ENCODE data around the gene MYO5B. TPM values are rescaled to one million over a fixed set of nuclear protein-coding genes. Genes with fewer than 3 reads are reported as not detected.
"Not testable (repeated sequence)": the region's sequence is repeated elsewhere in the genome, so short reads cannot be mapped to it uniquely, and the experiment has no call there.

Gene MYO5B
- total RNA-seq, 6 experiments from 2014 or later: 0.17 to 0.28 TPM; not detected in 4

DNA sequence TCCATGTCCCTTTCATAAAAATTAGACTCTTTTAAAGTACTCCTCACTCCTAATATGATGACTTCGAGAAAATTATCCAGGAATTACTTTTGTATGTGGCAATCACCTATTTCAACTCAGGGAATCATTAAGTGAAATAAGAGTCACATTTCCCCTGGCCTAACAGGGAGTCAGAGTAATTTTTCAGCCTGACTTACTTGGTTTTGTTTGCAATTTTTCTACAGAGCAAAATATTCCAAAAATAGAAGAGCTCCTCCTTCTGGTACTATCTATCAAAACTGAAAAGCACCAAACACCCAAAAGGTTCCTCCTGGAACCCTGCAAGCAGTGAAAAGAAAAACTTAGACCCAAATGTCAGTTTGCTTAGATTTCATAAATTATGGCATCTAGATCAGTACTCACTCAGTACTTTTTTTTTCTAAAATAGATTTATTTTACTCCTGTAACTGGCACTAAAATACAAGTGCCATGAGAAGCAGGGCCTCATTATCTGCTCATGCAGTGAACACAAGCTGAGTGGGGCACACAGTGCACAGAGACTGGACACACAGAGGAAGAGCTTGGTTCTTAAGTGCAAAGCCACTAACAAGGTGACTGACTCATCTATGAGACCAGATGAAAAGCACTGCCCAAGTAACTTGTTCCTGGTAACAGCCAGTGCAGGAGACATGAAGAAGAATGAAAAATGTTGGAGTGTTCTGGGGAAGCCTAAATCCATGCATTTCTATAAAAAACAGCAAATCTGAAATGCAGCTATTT is 410.3 kb downstream of the MYO5B start:
- Mint-ChIP-seq H3K36me3 (ENCODE audit: low read depth) (no peaks in the 10 kb centered on the region), H3K4me3 (no peak overlapping the region), H3K9me3 (no peaks in the 10 kb centered on the region), H3K4me1 (ENCODE audit: low read depth) (peaks cover 12% of the 10 kb centered on the region), H3K27me3 (ENCODE audit: insufficient read depth) (peaks cover under 1% of the 10 kb centered on the region), H3K27ac (no peak overlapping the region)
- DNase-seq: no peak
- TF ChIP-seq, protein P1, sequence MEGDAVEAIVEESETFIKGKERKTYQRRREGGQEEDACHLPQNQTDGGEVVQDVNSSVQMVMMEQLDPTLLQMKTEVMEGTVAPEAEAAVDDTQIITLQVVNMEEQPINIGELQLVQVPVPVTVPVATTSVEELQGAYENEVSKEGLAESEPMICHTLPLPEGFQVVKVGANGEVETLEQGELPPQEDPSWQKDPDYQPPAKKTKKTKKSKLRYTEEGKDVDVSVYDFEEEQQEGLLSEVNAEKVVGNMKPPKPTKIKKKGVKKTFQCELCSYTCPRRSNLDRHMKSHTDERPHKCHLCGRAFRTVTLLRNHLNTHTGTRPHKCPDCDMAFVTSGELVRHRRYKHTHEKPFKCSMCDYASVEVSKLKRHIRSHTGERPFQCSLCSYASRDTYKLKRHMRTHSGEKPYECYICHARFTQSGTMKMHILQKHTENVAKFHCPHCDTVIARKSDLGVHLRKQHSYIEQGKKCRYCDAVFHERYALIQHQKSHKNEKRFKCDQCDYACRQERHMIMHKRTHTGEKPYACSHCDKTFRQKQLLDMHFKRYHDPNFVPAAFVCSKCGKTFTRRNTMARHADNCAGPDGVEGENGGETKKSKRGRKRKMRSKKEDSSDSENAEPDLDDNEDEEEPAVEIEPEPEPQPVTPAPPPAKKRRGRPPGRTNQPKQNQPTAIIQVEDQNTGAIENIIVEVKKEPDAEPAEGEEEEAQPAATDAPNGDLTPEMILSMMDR (IDR thresholded peaks at IDR 0.05): peak; percentile 63

GRCh38 chr18:49783631-49784030 is 411.3 kb downstream of the MYO5B start:
- not testable (repeated sequence) for H3K27me3 Mint-ChIP-seq (ENCODE audit: insufficient read depth); H3K9me3 Mint-ChIP-seq; H3K4me1 Mint-ChIP-seq (ENCODE audit: low read depth); H3K27ac Mint-ChIP-seq; H3K36me3 Mint-ChIP-seq (ENCODE audit: low read depth); DNase-seq; H3K4me3 Mint-ChIP-seq

DNA sequence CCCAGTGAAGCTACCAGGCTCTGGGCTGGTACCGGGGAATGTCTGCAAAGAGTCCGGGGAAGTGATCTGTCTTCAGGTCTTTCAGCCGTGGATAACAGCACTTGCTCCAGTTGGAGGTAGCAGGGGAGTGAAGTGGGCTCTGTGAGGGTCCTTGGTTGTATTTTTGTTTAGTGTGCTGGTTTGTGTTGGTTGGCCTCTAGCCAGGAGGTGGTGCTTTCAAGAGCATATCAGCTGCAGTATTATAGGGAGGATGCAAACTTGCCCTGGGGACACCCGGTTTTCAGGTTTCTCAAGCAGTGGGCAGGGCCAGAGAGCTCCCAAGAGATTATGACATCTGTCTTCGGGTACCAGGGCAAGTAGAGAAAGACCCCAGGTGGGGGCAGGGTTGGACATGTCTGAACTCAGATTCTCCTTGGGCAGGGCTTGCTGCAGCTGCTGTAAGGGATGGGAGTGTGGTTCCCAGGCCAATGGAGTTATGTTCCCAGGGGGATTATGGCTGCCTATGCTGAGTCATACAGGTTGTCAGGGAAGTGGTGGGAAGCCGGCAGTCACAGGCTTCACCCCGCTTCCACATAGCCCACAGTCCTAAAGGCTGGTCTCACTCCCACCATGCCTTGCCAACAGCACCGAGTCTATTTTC is 416.0 kb downstream of the MYO5B start:
- Mint-ChIP-seq H3K4me1 (ENCODE audit: low read depth) (no peaks in the 10 kb centered on the region), H3K27me3 (ENCODE audit: insufficient read depth) (peaks cover 9% of the 10 kb centered on the region), H3K9me3 (no peaks in the 10 kb centered on the region), H3K36me3 (ENCODE audit: low read depth) (no peaks in the 10 kb centered on the region), H3K4me3 (no peak overlapping the region), H3K27ac (no peak overlapping the region)
- DNase-seq: no peak
- TF ChIP-seq, protein P1 (IDR thresholded peaks at IDR 0.05): no peak

Small RNA genes lying within 50 kb of the gene (microRNA-seq; reads per million reads assigned to microRNA genes)
- gene MIR4320: not detected

Other genes with a start within 250 kb of the MYO5B start
- gene CFAP53, start 71.3 kb upstream of the MYO5B start, total RNA-seq (2021; fragmentation: NEBNext Ultra II Directional; extraction: Animal tissue kit (Norgen Biotek cat#: 25700)): under 1 TPM in 3 of 6 experiments, not detected in 3; 0.10 to 0.17 (median 0.14) TPM
- 10 to 100 TPM; 48.3 to 56.0 (median 53.1) TPM for gene MBD1, start 86.4 kb upstream of the MYO5B start, total RNA-seq (2021; fragmentation: NEBNext Ultra II Directional; extraction: Animal tissue kit (Norgen Biotek cat#: 25700))
- gene CXXC1, start 92.5 kb upstream of the MYO5B start, total RNA-seq (2021; fragmentation: NEBNext Ultra II Directional; extraction: Animal tissue kit (Norgen Biotek cat#: 25700)): 10 to 100 TPM; 37.4 to 53.1 (median 44.4) TPM
- gene SKA1, start 179.9 kb upstream of the MYO5B start, total RNA-seq (2021; fragmentation: NEBNext Ultra II Directional; extraction: Animal tissue kit (Norgen Biotek cat#: 25700)): 10 to 100 TPM in 5 of 6 experiments, 1 to 10 TPM in 1; 8.2 to 18.0 (median 15.7) TPM

Data from HFFc6 (cell line).